ENCODE results near the gene TMEM254.
"Not testable (repeated sequence)": the region's sequence is repeated elsewhere in the genome, so short reads cannot be mapped to it uniquely, and the experiment has no call there.

The TMEM254 gene

DNA sequence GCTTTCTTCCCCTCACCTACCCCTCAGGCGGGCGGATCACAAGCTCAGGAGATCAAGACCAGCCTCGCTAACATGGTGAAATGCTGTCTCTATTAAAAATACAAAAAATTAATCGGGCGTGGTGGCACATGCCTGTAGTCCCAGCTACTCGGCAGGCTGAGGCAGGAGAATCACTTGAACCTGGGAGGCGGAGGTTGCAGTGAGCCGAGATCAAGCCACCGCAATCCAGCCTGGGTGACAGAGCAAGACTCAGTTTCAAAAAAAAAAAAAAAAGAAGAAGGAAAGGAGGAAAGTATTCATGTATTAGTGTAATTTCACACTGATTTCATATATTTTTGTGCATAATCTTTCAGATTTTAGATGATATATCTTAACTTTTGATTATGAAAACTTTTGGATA is 55.2 kb downstream of the TMEM254 start:
- not testable (repeated sequence) for DNase-seq

DNA sequence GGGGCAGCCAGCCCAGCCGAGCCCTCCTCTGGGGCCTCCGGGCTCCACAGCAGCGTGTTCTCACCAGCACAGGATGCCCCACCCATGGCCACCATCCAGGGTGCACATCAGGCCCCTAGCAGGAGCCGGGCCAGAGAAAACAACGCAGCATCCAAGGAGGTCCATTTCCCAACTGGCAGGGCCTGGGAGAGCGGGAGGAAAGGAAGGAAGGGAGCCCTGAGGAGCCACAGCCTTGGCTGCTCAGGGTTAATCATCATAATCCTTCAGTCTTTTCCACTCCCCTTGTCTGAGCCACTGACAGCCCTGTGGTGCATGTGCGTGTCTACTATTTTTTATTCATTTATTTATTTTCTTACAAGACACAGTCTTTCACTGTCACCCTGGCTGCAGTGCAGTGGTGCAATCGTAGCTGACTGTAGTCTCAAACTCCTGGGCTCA is 57.7 kb downstream of the TMEM254 start:
- no peak for DNase-seq

DNA sequence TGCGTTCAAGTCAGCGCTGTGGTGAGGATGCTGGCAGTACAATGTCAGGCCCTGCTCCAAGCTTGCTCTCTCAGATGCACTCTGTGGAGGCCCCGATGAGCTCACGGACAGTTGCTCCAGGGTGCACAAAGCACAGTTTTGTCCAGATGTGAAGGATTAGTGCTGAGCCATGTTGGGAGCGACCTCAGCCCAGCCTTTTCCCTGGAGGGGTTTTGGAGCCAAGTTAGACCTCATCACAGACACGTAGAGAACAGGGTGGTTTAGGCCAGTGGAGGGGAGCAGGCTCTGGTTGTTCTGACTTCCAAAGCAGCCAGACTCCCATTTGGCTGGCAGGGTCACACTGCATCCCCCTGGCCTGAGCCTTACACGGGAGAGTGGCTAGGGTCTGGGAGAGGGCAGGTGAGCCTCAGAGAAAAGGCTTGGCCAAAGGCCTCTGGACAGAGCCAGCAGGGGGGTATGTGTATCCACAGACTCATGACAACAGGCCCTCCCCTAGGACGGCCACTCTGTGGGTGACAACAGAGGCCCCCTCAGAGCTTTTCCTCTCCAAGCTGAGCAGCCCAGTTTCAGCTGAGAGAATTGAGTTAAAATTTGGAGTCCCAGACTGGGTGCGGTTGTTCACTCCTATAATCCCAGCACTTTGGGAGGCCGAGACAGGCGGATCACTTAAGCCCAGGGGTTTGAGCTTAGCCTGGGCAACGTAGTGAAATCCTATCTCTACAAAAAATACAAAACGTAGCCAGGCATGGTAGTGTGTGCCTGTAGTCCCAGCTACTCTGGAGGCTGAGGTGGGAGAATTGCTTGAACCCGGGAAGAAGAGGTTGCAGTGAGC is 58.8 kb downstream of the TMEM254 start:
- DNase-seq, result no peak

DNA sequence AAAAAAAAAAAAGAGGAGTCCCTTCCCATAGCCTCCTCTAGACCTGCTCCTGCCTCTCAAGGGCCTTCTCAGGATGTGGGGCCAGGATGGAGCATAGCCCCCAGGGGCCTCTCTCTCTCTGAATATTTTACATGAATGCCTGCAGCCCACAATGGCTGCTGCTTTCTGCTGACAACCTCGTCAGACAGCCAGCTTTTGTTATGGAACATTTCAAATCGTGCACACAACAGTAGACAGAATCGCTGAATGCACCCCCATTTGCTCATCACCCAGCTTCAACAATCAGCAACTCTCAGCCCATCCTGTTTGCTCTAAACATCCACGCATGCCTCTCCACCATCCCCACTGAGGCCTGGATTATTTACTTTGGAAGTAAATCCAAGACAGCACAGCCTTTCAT is 59.5 kb downstream of the TMEM254 start:
- DNase-seq, result no peak

DNA sequence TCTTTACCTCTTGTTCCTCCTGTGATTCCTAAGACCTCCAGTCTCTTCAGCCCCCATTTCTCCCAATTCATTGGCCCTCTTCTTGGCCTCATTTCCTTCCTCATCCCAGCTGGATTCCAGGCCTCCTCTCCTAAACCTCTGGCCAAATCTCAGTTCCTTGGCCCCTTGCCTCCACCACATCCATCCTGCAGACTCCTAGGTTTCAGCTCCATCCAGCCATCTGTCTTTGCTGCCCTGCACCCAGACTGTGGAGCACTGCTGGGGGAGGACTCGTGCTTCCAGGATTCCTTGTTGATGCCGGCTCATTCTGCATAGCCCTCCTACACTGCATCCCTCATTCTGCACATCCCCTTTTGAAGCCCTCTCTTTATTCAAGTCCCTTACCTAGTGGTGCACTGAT is 60.8 kb downstream of the TMEM254 start:
- no peak for DNase-seq

DNA sequence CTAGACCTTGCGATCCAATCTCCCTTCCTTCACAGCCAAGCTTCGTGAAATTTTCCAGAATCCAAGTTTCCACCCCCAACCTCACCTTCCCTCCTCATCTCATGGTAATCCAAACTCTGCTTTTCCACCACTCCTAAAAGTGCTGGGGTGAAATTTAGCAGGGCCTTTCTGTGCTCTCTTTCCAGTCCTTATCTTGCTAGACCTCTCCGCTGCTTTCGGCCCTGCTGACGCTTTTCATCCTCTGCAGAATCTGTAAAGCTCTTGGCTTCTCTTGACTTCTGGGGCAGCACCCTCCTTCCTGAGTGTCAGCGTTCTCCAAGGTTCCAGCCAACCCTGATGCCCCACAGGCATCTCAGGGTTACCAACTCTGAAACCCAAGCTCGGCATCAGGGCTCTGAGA is 61.8 kb downstream of the TMEM254 start:
- no peak for DNase-seq

DNA sequence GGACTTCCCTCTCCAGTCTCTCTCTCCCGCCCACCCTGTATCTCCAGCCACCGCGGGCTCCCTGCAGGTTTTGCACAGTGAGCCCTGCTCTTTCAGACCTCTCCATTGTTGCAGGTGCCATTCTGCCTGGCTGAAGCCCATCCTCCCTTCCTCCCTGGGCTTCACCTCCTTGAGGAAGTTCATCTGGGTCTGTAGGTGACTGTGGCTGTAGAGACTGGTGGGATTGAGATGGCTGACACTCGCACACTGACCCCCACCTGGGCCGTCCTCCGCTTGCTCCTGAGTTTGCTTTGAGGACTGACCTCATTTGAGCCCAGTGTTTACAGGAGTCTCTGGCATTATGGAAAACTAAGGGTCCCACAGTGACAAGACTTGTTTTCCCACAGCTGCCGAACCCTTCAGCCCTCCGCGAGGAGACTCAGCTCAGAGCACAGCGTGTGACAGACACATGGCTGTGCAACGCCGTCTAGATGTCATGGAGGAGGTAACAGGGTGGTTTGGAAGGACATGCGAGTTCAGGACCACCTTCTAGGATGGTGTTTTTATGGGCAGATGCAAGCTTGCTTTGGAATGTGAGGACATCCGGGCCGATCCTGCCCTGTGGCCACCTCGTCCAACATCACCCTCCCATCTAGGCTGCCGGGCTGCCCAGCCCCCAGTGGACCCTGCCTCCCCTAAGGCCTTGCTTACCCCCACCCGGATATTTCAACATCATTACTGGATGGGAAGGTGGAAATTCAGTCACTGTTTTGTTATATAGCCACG is 63.4 kb downstream of the TMEM254 start:
- no peak for DNase-seq
